ENCODE data around the gene SYT9. TPM values are rescaled to one million over a fixed set of nuclear protein-coding genes. Genes with fewer than 3 reads are reported as not detected.

SYT9 gene
- total and polyA plus RNA-seq, 9 of the 15 experiments (the other 6 are each of a cell fraction or from before 2014, with no cell fraction given) = 0.01 TPM; not detected in 8

GRCh38 chr11:7417328-7417727, 165.6 kb downstream of the SYT9 start:
- ChIA-PET POLR2A (no interaction called here), CTCF (ENCODE audit: low intra/inter-chr PET ratio) (no interaction called here)
- H3K4me1 ChIP-seq (replicated peaks in 1 of 2; ENCODE audit: control insufficient read depth in 2 of 2, insufficient read depth in 2 of 2, low read length in 2 of 2) = no peaks in the 10 kb centered on the region
- no peak overlapping the region for H3K4me3 ChIP-seq
- H3K9me3 ChIP-seq (replicated peaks; ENCODE audit: control insufficient read depth, insufficient read depth, low read depth, low read length) = no peaks in the 10 kb centered on the region
- DNase-seq (ENCODE audit: extremely low read depth in 1 of 4, low spot score in 3 of 4) = no peak
- in situ Hi-C loops (cut with MboI) = no loop called here
- no peak overlapping the region for H3K27ac ChIP-seq (ENCODE audit: extremely low read depth, low read depth, low read length)
- H3K4me2 ChIP-seq (ENCODE audit: insufficient read depth, low read length) = no peak overlapping the region
- no TSS peak for BruUV-seq (replicated peaks)
- H3K36me3 ChIP-seq (ENCODE audit: control insufficient read depth, insufficient read depth, low read length) = no peaks in the 10 kb centered on the region
- ATAC-seq = no peak
- intact Hi-C loops (cut with micrococcal nuclease) = no loop called here
- H3K79me2 ChIP-seq (ENCODE audit: control insufficient read depth, insufficient read depth, low read length) = no peaks in the 10 kb centered on the region
- no peaks in the 10 kb centered on the region for H4K20me1 ChIP-seq (replicated peaks; ENCODE audit: control insufficient read depth, insufficient read depth, low read length)
- FAIRE-seq = no peak
- no peak overlapping the region for H2AFZ ChIP-seq (ENCODE audit: low read depth, low read length)
- H3K9ac ChIP-seq (ENCODE audit: insufficient read depth in 1 of 2, low read depth in 2 of 2, low read length in 2 of 2) = no peak overlapping the region
- H3K27me3 ChIP-seq (ENCODE audit: control insufficient read depth in 2 of 2, insufficient read depth in 2 of 2, low read length in 2 of 2) = no peaks in the 10 kb centered on the region
- H3K9me1 ChIP-seq (ENCODE audit: control insufficient read depth, insufficient read depth, low read length) = no peaks in the 10 kb centered on the region
- TF ChIP-seq NFE2 (IDR thresholded peaks at IDR 0.05; ENCODE audit: low read depth) (no peak), MEF2A (IDR thresholded peaks at IDR 0.05; ENCODE audit: control insufficient read depth, low read depth, low read length) (no peak), GABPB1 (CRISPR knock-in tag; IDR thresholded peaks at IDR 0.05) (no peak), ZNF644 (tag; IDR thresholded peaks at IDR 0.05; ENCODE audit: low read depth) (no peak), FOS (IDR thresholded peaks at IDR 0.05; ENCODE audit: extremely low read depth, insufficient read length) (no peak), MCM5 (IDR thresholded peaks at IDR 0.05; ENCODE audit: low read depth) (no peak), ESRRA (IDR thresholded peaks at IDR 0.05; ENCODE audit: borderline replicate concordance, low read depth) (no peak), ZFX (CRISPR knock-in tag; IDR thresholded peaks at IDR 0.05) (no peak), ETV6 (IDR thresholded peaks at IDR 0.05; ENCODE audit: borderline replicate concordance in 1 of 2, low read depth in 2 of 2, low read length in 1 of 2) (no peak), ETV6 (CRISPR knock-in tag; IDR thresholded peaks at IDR 0.05; ENCODE audit: borderline replicate concordance) (no peak), ILK (tag; IDR thresholded peaks at IDR 0.05; ENCODE audit: borderline replicate concordance, low read depth) (no peak), ZNF830 (CRISPR knock-in tag; IDR thresholded peaks at IDR 0.05) (no peak), TAF15 (IDR thresholded peaks at IDR 0.05; ENCODE audit: low read depth, low read length) (no peak), XRCC4 (IDR thresholded peaks at IDR 0.05; ENCODE audit: extremely low read depth, insufficient read depth, insufficient read length) (no peak)
- TF ChIP-seq, protein P1, sequence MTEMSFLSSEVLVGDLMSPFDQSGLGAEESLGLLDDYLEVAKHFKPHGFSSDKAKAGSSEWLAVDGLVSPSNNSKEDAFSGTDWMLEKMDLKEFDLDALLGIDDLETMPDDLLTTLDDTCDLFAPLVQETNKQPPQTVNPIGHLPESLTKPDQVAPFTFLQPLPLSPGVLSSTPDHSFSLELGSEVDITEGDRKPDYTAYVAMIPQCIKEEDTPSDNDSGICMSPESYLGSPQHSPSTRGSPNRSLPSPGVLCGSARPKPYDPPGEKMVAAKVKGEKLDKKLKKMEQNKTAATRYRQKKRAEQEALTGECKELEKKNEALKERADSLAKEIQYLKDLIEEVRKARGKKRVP (CRISPR knock-in tag; IDR thresholded peaks at IDR 0.05) = no peak
- TF ChIP-seq, protein P2, sequence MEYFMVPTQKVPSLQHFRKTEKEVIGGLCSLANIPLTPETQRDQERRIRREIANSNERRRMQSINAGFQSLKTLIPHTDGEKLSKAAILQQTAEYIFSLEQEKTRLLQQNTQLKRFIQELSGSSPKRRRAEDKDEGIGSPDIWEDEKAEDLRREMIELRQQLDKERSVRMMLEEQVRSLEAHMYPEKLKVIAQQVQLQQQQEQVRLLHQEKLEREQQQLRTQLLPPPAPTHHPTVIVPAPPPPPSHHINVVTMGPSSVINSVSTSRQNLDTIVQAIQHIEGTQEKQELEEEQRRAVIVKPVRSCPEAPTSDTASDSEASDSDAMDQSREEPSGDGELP (CRISPR knock-in tag; IDR thresholded peaks at IDR 0.05; ENCODE audit: borderline replicate concordance) = no peak
- TF ChIP-seq, protein P3, sequence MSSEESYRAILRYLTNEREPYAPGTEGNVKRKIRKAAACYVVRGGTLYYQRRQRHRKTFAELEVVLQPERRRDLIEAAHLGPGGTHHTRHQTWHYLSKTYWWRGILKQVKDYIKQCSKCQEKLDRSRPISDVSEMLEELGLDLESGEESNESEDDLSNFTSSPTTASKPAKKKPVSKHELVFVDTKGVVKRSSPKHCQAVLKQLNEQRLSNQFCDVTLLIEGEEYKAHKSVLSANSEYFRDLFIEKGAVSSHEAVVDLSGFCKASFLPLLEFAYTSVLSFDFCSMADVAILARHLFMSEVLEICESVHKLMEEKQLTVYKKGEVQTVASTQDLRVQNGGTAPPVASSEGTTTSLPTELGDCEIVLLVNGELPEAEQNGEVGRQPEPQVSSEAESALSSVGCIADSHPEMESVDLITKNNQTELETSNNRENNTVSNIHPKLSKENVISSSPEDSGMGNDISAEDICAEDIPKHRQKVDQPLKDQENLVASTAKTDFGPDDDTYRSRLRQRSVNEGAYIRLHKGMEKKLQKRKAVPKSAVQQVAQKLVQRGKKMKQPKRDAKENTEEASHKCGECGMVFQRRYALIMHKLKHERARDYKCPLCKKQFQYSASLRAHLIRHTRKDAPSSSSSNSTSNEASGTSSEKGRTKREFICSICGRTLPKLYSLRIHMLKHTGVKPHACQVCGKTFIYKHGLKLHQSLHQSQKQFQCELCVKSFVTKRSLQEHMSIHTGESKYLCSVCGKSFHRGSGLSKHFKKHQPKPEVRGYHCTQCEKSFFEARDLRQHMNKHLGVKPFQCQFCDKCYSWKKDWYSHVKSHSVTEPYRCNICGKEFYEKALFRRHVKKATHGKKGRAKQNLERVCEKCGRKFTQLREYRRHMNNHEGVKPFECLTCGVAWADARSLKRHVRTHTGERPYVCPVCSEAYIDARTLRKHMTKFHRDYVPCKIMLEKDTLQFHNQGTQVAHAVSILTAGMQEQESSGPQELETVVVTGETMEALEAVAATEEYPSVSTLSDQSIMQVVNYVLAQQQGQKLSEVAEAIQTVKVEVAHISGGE (CRISPR knock-in tag; IDR thresholded peaks at IDR 0.05) = no peak
- TF ChIP-seq, protein P4, sequence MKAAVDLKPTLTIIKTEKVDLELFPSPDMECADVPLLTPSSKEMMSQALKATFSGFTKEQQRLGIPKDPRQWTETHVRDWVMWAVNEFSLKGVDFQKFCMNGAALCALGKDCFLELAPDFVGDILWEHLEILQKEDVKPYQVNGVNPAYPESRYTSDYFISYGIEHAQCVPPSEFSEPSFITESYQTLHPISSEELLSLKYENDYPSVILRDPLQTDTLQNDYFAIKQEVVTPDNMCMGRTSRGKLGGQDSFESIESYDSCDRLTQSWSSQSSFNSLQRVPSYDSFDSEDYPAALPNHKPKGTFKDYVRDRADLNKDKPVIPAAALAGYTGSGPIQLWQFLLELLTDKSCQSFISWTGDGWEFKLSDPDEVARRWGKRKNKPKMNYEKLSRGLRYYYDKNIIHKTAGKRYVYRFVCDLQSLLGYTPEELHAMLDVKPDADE (conservative IDR thresholded peaks at IDR 0.05; ENCODE audit: control insufficient read depth, low read depth, low read length) = no peak
